Psoas muscle (tissue), 8 donors: ENCODE measurements around the gene MAN1A2. TPM values are rescaled to one million over a fixed set of nuclear protein-coding genes. Genes with fewer than 3 reads are reported as not detected.

Experiments used
- ATAC-seq, 4 donors: fragments of 200-7000 bp; cut with Tn5 transposase; one replicate each; pipeline ENCODE4 v1.9.1; 2020; ENCODE audit warnings: moderate library complexity in 3 of 4, mild to moderate bottlenecking in 2 of 4
- DNase-seq, 2 donors: peaks; one replicate each; pipeline ENCODE4 v3.0.0-alpha.2; 2020
- H3K27ac ChIP-seq: fragments of 200-600 bp; one replicate; pipeline ENCODE4 v1.8.0; 2022
- H3K27me3 ChIP-seq, 3 donors: fragments of 200-600 bp in 1 of 3; one replicate each; pipeline versions ENCODE4 v1.6.1 to v1.8.0; 2013 to 2022; ENCODE audit warnings: low read length in 2 of 3, mild to moderate bottlenecking in 2 of 3, moderate library complexity in 1 of 3; ENCODE audit not compliant: insufficient read depth in 3 of 3
- H3K36me3 ChIP-seq, 2 donors: fragments of 200-600 bp in 1 of 2; one replicate each; pipeline versions ENCODE4 v1.6.1 to v1.8.0; 2013 to 2022; ENCODE audit warnings: low read depth in 1 of 2, mild to moderate bottlenecking in 1 of 2, moderate library complexity in 1 of 2; ENCODE audit not compliant: insufficient read depth in 1 of 2
- H3K4me1 ChIP-seq: fragments of 200-600 bp; one replicate; pipeline ENCODE4 v1.8.0; 2022
- H3K4me3 ChIP-seq: fragments of 200-600 bp; one replicate; pipeline ENCODE4 v1.8.0; 2022; ENCODE audit warnings: mild to moderate bottlenecking
- H3K9me3 ChIP-seq: fragments of 200-600 bp; one replicate; pipeline ENCODE4 v1.8.0; 2022
- WGBS, 3 donors: extraction: QIAGEN DNeasy Blood & Tissue Kit; methylation state at CpG; one replicate each; pipeline versions ENCODE4 v1.1.6 to v1.1.7; 2013; 5-methylcytosine and 5-hydroxymethylcytosine counted together
- intact Hi-C, 2 donors: fragments of 100-400 bp; cut with DNase I; formaldehyde crosslinking; loops; one replicate each; pipeline versions ENCODE4 v1.11.0 to v1.14.2; 2022
- polyA plus RNA-seq, 3 donors: library from polyadenylated mRNA; stranded (reverse); fragments of 200-250 nt; gene quantifications; one replicate each; pipeline ENCODE4 v1.2.3, GENCODE V29; 2013
- total RNA-seq, 4 donors: library from RNA; stranded (reverse); fragmentation: NEBNext Ultra II Directional in 2 of 4; extraction: Animal tissue kit (Norgen Biotek cat#: 25700) in 2 of 4; gene quantifications; one replicate each; pipeline versions ENCODE4 v1.2.1 to v1.2.4, GENCODE V29; 2021 to 2023
- TF ChIP-seq, protein P1 (sequence below): fragments of 200-600 bp; IDR thresholded peaks from one replicate; pipeline ENCODE4 v1.8.0; 2022; ENCODE audit warnings: antibody characterized with exemption
- donor health status: healthy with polysubstance abuse.
- donor health status: DM: no; HTN: no; CAD: no; lungs with moderate emphysema.
- donor health status: Bipolar disorder and iron deficiency.
- donor health status: healthy.
- donor health status: DM: yes; HTN: yes; CAD: no.
- donor health status: DM: no; HTN: no; CAD: no.
- donor health status: DM: no; HTN: no; CAD: no.
- donor health status: DM: yes; HTN: yes; CAD: no.

The MAN1A2 gene
- total and polyA plus RNA-seq, 7 donors = 4.0 to 35.0 (median 19.8) TPM

DNA sequence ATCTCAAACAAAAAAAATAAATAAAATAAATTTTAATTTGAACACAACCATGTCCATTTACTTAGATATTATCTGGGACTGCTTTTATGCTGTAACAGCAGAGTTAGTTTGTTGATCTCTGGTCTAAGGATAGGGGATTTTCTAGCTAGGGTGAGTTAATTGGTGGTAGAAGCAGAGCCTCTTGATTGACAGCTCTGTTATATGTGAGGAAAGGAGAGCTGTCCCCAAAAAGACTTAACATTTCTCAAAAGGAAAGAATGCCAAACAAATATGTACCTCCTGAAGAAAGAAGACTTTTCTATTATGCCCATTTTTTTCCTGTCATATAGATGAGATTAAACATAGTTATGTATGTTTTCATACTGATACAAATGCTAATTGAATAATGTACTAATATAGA is 37.8 kb downstream of the MAN1A2 start:
- Histone ChIP-seq H3K4me3 (no peak overlapping the region), H3K4me1 (no peaks in the 10 kb centered on the region), H3K36me3 (peaks cover 0 to 24% of the 10 kb centered on the region in 2 donors), H3K27me3 (no peaks in the 10 kb centered on the region), H3K27ac (no peak overlapping the region), H3K9me3 (peaks cover 7% of the 10 kb centered on the region)
- intact Hi-C loops = no loop called here
- ATAC-seq = no peak
- TF ChIP-seq, protein P1, sequence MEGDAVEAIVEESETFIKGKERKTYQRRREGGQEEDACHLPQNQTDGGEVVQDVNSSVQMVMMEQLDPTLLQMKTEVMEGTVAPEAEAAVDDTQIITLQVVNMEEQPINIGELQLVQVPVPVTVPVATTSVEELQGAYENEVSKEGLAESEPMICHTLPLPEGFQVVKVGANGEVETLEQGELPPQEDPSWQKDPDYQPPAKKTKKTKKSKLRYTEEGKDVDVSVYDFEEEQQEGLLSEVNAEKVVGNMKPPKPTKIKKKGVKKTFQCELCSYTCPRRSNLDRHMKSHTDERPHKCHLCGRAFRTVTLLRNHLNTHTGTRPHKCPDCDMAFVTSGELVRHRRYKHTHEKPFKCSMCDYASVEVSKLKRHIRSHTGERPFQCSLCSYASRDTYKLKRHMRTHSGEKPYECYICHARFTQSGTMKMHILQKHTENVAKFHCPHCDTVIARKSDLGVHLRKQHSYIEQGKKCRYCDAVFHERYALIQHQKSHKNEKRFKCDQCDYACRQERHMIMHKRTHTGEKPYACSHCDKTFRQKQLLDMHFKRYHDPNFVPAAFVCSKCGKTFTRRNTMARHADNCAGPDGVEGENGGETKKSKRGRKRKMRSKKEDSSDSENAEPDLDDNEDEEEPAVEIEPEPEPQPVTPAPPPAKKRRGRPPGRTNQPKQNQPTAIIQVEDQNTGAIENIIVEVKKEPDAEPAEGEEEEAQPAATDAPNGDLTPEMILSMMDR = no peak
- DNase-seq = no peak

DNA sequence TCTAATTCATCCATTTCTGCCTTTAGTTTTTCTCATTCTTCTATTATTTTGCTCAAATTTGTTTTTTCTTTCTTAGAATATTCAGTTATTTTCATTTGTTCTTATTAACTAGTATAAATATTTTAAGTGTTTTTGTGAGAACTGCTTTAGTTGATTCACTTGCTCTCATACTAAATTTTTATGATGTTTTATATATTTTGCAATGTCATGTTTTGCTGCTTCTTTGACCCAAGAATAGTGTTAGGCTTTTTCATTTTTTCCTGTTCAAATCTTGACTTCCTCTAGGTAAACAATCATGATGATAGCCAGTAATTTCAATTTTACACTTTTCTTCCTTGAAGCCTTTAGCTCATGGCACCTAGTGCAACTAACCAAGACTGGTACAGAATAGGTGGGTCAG is 45.2 kb downstream of the MAN1A2 start:
- peaks cover 0 to 18% of the 10 kb centered on the region in 2 donors for H3K36me3 ChIP-seq
- no peaks in the 10 kb centered on the region for H3K9me3 ChIP-seq
- intact Hi-C loops = no loop called here
- H3K4me3 ChIP-seq = no peak overlapping the region
- ATAC-seq = no peak
- TF ChIP-seq, protein P1 = no peak
- no peaks in the 10 kb centered on the region for H3K4me1 ChIP-seq
- DNase-seq = no peak
- no peaks in the 10 kb centered on the region for H3K27me3 ChIP-seq
- H3K27ac ChIP-seq = no peak overlapping the region

DNA sequence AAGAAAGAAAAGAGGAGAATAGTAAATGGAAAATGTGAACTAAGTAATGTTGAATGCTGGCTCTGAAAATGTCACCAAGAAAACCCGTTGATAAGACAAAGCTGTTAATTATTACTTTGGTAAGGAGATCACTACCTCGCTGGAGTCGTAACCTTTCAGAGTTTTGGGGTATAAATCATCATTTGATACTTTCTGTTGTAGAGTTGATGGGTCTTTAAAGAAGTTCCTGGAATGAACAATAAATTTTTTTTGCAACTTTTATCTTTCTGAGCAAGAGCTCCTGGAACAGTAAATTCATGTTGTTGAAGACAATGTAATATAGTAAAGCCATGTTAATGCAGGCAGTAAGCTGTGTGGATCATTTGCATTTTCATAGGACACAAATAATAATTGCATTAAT is 46.2 kb downstream of the MAN1A2 start:
- Histone ChIP-seq H3K27me3 (no peaks in the 10 kb centered on the region), H3K36me3 (peaks cover 0 to 15% of the 10 kb centered on the region in 2 donors), H3K4me1 (no peaks in the 10 kb centered on the region), H3K27ac (no peak overlapping the region), H3K4me3 (no peak overlapping the region), H3K9me3 (no peaks in the 10 kb centered on the region)
- WGBS, 3 donors = 78 to 89% (median 79%) methylated on average over 3 of the region's 3 CpGs
- TF ChIP-seq, protein P1 = no peak
- DNase-seq = no peak
- ATAC-seq = no peak
- intact Hi-C loops = no loop called here

DNA sequence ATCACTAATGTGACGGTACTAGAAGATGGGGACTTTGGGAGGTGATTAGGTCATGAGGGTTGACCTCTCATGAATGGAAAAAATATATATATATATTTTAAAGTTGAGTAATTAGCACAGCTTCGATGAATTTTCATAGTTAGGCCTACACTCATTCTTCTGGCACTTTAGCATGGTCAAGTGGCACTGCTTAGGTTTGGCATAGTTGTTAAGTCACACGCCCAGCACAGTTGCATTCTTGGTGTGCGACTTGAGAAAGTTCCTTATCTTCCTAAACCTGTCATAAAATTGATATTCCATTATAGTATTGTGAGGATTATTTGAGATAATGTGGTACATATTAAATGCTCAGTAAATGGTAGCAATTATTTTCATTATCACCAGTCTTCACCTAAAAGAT is 47.7 kb downstream of the MAN1A2 start:
- TF ChIP-seq, protein P1 = no peak
- DNase-seq (no peak), ATAC-seq (no peak)
- Histone ChIP-seq H3K36me3 (peaks cover 0 to 15% of the 10 kb centered on the region in 2 donors), H3K4me3 (no peak overlapping the region), H3K27ac (no peak overlapping the region), H3K4me1 (no peaks in the 10 kb centered on the region), H3K9me3 (no peaks in the 10 kb centered on the region), H3K27me3 (no peaks in the 10 kb centered on the region)
- 92 to 96% (median 93%) methylated on average over 4 of the region's 4 CpGs for WGBS, 3 donors
- intact Hi-C loops = no loop called here

DNA sequence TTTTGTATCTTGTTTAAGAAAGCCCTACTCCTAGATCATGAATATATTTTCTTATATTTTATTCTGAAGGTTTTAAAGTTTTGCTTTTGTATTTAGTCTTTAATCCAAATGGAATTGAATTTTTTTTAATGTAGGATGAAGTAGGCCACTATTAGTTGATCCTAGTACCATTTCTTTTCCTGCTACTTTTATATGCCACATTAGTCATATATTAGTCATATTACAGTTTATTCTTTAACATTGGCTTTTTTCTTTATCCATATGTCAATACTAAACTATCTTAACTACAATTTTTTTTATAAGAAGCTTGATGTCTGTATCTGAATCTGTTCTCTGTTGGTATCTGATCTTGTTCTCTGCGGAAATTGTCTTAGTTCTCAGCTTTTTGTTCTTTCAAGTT is 48.8 kb downstream of the MAN1A2 start:
- DNase-seq = no peak
- Histone ChIP-seq H3K27ac (no peak overlapping the region), H3K36me3 (peaks cover 0 to 15% of the 10 kb centered on the region in 2 donors), H3K4me1 (no peaks in the 10 kb centered on the region), H3K27me3 (no peaks in the 10 kb centered on the region), H3K9me3 (no peaks in the 10 kb centered on the region), H3K4me3 (no peak overlapping the region)
- no peak for ATAC-seq
- 94 to 97% (median 94%) methylated on average over 1 of the region's 1 CpG for WGBS, 3 donors
- intact Hi-C loops = no loop called here
- TF ChIP-seq, protein P1 = no peak
